Measurements from ENCODE around the gene COA1. TPM values are rescaled to one million over a fixed set of nuclear protein-coding genes. Genes with fewer than 3 reads are reported as not detected.
"Not testable (repeated sequence)": the region's sequence is repeated elsewhere in the genome, so short reads cannot be mapped to it uniquely, and the experiment has no call there.

The COA1 gene
- total and polyA plus RNA-seq, 2 donors (not counting 3 experiments of a cell fraction or from before 2014, with no cell fraction given), result 38.1 to 55.1 TPM

- H4K20me1 ChIP-seq (replicated peaks; ENCODE audit: control insufficient read depth, extremely low read depth, insufficient read depth, low read length); H3K9me1 ChIP-seq (replicated peaks; ENCODE audit: control insufficient read depth, extremely low read depth, insufficient read depth, low read length); H3K27ac ChIP-seq (ENCODE audit: insufficient read depth, low read depth, low read length); H2AFZ ChIP-seq (ENCODE audit: low read depth, low read length); H3K9me3 ChIP-seq (replicated peaks; ENCODE audit: control insufficient read depth, insufficient read depth, low read length); H3K4me2 ChIP-seq (ENCODE audit: insufficient read depth, low read length); POLR2A ChIA-PET; H3K9ac ChIP-seq (replicated peaks; ENCODE audit: extremely low read depth, insufficient read depth, low read length); H3K4me3 ChIP-seq (replicated peaks in 1 of 3; ENCODE audit: insufficient read depth in 1 of 3, low read depth in 1 of 3, low read length in 3 of 3); FAIRE-seq; intact Hi-C loops (cut with micrococcal nuclease); DNase-seq (ENCODE audit: low read depth, low spot score); H3K4me1 ChIP-seq (ENCODE audit: control insufficient read depth, extremely low read depth, insufficient read depth, low read length); H3K27me3 ChIP-seq (ENCODE audit: control insufficient read depth in 2 of 2, insufficient read depth in 2 of 2, low read length in 2 of 2): not testable (repeated sequence)
- CTCF ChIA-PET, result interaction anchor here (3.6 kb wide), 1 partner anchor 14 kb away, joined by 21 read pairs; the partner anchor contains the start of gene STK17A
- BruUV-seq (replicated peaks), result TSS peak; percentile 5
- dilution Hi-C loops (cut with MboI; ENCODE audit: extremely low pct_ligation_motif_present, low sequenced_read_pairs), result loop anchor here (25.0 kb wide), 1 partner anchor 116 kb away; no protein-coding TSS in a partner anchor
- peaks cover 100% of the 10 kb centered on the region for H3K79me2 ChIP-seq (ENCODE audit: control insufficient read depth, insufficient read depth, low read length)
- H3K36me3 ChIP-seq (ENCODE audit: control insufficient read depth in 2 of 2, extremely low read depth in 1 of 2, insufficient read depth in 2 of 2, low read length in 2 of 2), result peaks cover 3 to 19% of the 10 kb centered on the region in 2 experiments
Observed at GRCh38 chr7:43596426-43596825, 132.9 kb downstream of the COA1 start.

DNA sequence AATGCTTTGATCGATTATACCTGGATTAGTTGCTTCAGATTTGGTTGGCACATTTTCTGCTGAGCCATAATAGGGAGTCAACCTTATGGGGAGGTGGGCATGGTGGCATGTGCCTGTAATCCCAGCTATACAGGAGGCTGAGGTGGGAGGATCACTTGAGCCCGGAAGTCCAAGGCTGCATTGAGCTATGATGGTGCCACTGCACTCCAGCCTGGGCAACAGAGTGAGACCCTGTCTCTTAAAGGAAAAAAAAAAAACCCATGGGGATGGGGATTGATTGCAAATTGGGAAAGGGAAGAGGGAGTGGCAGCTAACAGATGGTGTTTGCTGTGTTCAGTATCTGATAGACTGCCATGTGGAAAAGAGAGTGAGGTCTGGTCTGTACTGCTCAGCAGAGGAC lies 135.3 kb downstream of the COA1 start:
- Histone ChIP-seq H3K79me2 (ENCODE audit: control insufficient read depth, insufficient read depth, low read length) (peaks cover 100% of the 10 kb centered on the region), H3K27me3 (ENCODE audit: control insufficient read depth in 2 of 2, insufficient read depth in 2 of 2, low read length in 2 of 2) (no peaks in the 10 kb centered on the region), H3K36me3 (ENCODE audit: control insufficient read depth in 2 of 2, extremely low read depth in 1 of 2, insufficient read depth in 2 of 2, low read length in 2 of 2) (peaks cover under 1 to 9% of the 10 kb centered on the region in 2 experiments), H3K4me2 (ENCODE audit: insufficient read depth, low read length) (no peak overlapping the region), H3K9ac (replicated peaks; ENCODE audit: extremely low read depth, insufficient read depth, low read length) (no peak overlapping the region), H3K27ac (ENCODE audit: insufficient read depth, low read depth, low read length) (no peak overlapping the region), H3K4me1 (ENCODE audit: control insufficient read depth, extremely low read depth, insufficient read depth, low read length) (peaks cover 13% of the 10 kb centered on the region), H2AFZ (ENCODE audit: low read depth, low read length) (no peak overlapping the region), H3K4me3 (replicated peaks in 1 of 3; ENCODE audit: insufficient read depth in 1 of 3, low read depth in 1 of 3, low read length in 3 of 3) (no peak overlapping the region), H4K20me1 (replicated peaks; ENCODE audit: control insufficient read depth, extremely low read depth, insufficient read depth, low read length) (peaks cover 14% of the 10 kb centered on the region), H3K9me1 (replicated peaks; ENCODE audit: control insufficient read depth, extremely low read depth, insufficient read depth, low read length) (no peaks in the 10 kb centered on the region), H3K9me3 (replicated peaks; ENCODE audit: control insufficient read depth, insufficient read depth, low read length) (no peaks in the 10 kb centered on the region)
- FAIRE-seq (no peak), DNase-seq (ENCODE audit: low read depth, low spot score) (no peak)
- intact Hi-C loops (cut with micrococcal nuclease), result no loop called here
- dilution Hi-C loops (cut with MboI; ENCODE audit: extremely low pct_ligation_motif_present, low sequenced_read_pairs), result loop anchor here (25.0 kb wide), 1 partner anchor 118 kb away; no protein-coding TSS in a partner anchor
- TF ChIP-seq POLR2AphosphoS5 (IDR thresholded peaks at IDR 0.05; ENCODE audit: insufficient read depth, low read depth, low read length) (no peak), CTCF (IDR thresholded peaks at IDR 0.05; ENCODE audit: extremely low read depth in 1 of 2, insufficient read depth in 1 of 2, low read depth in 1 of 2, low read length in 2 of 2) (no peak), JUN (IDR thresholded peaks at IDR 0.05; ENCODE audit: borderline replicate concordance, insufficient read depth, insufficient read length, low read depth) (no peak), EZH2 (IDR thresholded peaks at IDR 0.05; ENCODE audit: borderline replicate concordance, low read depth, low read length, severe bottlenecking) (no peak), MYC (IDR thresholded peaks at IDR 0.05; ENCODE audit: low read depth, low read length) (no peak), FOS (IDR thresholded peaks at IDR 0.05; ENCODE audit: borderline replicate concordance, insufficient read depth, low read length) (no peak), POLR2A (IDR thresholded peaks at IDR 0.05; ENCODE audit: low read depth, low read length) (no peak), GATA2 (IDR thresholded peaks at IDR 0.05; ENCODE audit: insufficient read depth, insufficient read length, low read depth, low read length) (no peak)
- TF ChIP-seq, protein P1, sequence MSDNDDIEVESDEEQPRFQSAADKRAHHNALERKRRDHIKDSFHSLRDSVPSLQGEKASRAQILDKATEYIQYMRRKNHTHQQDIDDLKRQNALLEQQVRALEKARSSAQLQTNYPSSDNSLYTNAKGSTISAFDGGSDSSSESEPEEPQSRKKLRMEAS (IDR thresholded peaks at IDR 0.05; ENCODE audit: insufficient read depth, insufficient read length), result no peak
- no TSS peak for BruUV-seq (replicated peaks)
- ChIA-PET POLR2A (interaction anchor here (1.3 kb wide), 1 partner anchor 11 kb away, joined by 4 read pairs; the partner anchor contains the start of gene STK17A), CTCF (interaction anchor here (0.6 to 3.6 kb wide), 2 partner anchors 11 to 106 kb away, joined by 4 to 21 read pairs; partner anchors contain the start of gene STK17A)
